ENCODE measurements around the gene CADM1.
A peak's percentile ranks its signal among the peaks of the same experiment; 100 is the strongest.

CADM1 gene

GRCh38 chr11:115181538-115181937 lies 322.7 kb downstream of the CADM1 start:
- no peak for DNase-seq (ENCODE audit: low spot score)

- no peak for DNase-seq (ENCODE audit: low spot score)
Observed at GRCh38 chr11:115180272-115180671, 323.9 kb downstream of the CADM1 start.

GRCh38 chr11:115179636-115180035 lies 324.6 kb downstream of the CADM1 start:
- DNase-seq (ENCODE audit: low spot score), result no peak

- no peak for DNase-seq (ENCODE audit: low spot score)
Observed at GRCh38 chr11:115178705-115179104, 325.5 kb downstream of the CADM1 start.

GRCh38 chr11:115173136-115173535 lies 331.1 kb downstream of the CADM1 start:
- DNase-seq (ENCODE audit: low spot score), result no peak

- peak; percentile 38 for DNase-seq (ENCODE audit: low spot score)
Observed at GRCh38 chr11:115170133-115170815, 333.9 kb downstream of the CADM1 start.

GRCh38 chr11:115169251-115169650 lies 335.0 kb downstream of the CADM1 start:
- DNase-seq (ENCODE audit: low spot score), result no peak

GRCh38 chr11:115168686-115169085 lies 335.5 kb downstream of the CADM1 start:
- DNase-seq (ENCODE audit: low spot score), result no peak

GRCh38 chr11:115168229-115168671 lies 336.0 kb downstream of the CADM1 start:
- no peak for DNase-seq (ENCODE audit: low spot score)

GRCh38 chr11:115167456-115167855 lies 336.8 kb downstream of the CADM1 start:
- DNase-seq (ENCODE audit: low spot score), result no peak

GRCh38 chr11:115166820-115167219 lies 337.4 kb downstream of the CADM1 start:
- no peak for DNase-seq (ENCODE audit: low spot score)

GRCh38 chr11:115164774-115165173 lies 339.4 kb downstream of the CADM1 start:
- DNase-seq (ENCODE audit: low spot score), result no peak

- DNase-seq (ENCODE audit: low spot score), result no peak
Observed at GRCh38 chr11:115162919-115163318, 341.3 kb downstream of the CADM1 start.

GRCh38 chr11:115161876-115162275 lies 342.3 kb downstream of the CADM1 start:
- DNase-seq (ENCODE audit: low spot score), result no peak

GRCh38 chr11:115159207-115159606 lies 345.0 kb downstream of the CADM1 start:
- DNase-seq (ENCODE audit: low spot score), result no peak

GRCh38 chr11:115158053-115158452 lies 346.2 kb downstream of the CADM1 start:
- no peak for DNase-seq (ENCODE audit: low spot score)

GRCh38 chr11:115157247-115157646 lies 347.0 kb downstream of the CADM1 start:
- DNase-seq (ENCODE audit: low spot score), result no peak

- no peak for DNase-seq (ENCODE audit: low spot score)
Observed at GRCh38 chr11:115155978-115156377, 348.2 kb downstream of the CADM1 start.

- DNase-seq (ENCODE audit: low spot score), result no peak
Observed at GRCh38 chr11:115155320-115155719, 348.9 kb downstream of the CADM1 start.

- DNase-seq (ENCODE audit: low spot score), result no peak
Observed at GRCh38 chr11:115154355-115154736, 349.9 kb downstream of the CADM1 start.

GRCh38 chr11:115153731-115154354 lies 350.4 kb downstream of the CADM1 start:
- no peak for DNase-seq (ENCODE audit: low spot score)

GRCh38 chr11:115153135-115153534 lies 351.1 kb downstream of the CADM1 start:
- DNase-seq (ENCODE audit: low spot score), result no peak

- DNase-seq (ENCODE audit: low spot score), result no peak
Observed at GRCh38 chr11:115151010-115151409, 353.2 kb downstream of the CADM1 start.

GRCh38 chr11:115148691-115149090 lies 355.5 kb downstream of the CADM1 start:
- DNase-seq (ENCODE audit: low spot score), result no peak

Measured in activated CD4-positive, alpha-beta T cell treated with anti-CD3 and anti-CD28 coated beads, Interleukin-2, Interleukin-4, amounts not matched to agents 100 ng/mL and 50 ng/mL, durations not matched to agents 16 hours and 8 hours (primary cell).